Measurements from ENCODE around the gene PATZ1.

DNA sequence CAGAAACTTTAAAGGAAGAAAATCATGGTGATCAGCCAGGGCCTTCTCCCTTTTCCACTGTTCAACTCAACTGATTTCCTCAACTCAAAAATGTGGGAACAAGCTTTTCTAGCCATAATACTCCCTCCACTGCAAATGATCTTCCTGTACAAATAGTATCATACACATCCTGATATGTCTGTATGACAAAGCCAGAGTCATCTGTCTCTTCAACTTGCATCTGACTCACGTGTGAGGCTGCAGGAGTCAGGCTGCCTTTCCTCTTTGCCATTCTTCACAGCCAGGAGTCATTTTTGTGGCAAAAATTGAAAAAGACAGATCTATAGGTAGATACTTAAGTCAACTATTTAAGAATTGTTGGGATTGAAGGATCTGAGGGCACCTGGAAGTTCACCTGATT lies 13.3 kb downstream of the PATZ1 start:
- no peak for TF ChIP-seq POLR2A (IDR thresholded peaks at IDR 0.05)
- TF ChIP-seq, protein P1, sequence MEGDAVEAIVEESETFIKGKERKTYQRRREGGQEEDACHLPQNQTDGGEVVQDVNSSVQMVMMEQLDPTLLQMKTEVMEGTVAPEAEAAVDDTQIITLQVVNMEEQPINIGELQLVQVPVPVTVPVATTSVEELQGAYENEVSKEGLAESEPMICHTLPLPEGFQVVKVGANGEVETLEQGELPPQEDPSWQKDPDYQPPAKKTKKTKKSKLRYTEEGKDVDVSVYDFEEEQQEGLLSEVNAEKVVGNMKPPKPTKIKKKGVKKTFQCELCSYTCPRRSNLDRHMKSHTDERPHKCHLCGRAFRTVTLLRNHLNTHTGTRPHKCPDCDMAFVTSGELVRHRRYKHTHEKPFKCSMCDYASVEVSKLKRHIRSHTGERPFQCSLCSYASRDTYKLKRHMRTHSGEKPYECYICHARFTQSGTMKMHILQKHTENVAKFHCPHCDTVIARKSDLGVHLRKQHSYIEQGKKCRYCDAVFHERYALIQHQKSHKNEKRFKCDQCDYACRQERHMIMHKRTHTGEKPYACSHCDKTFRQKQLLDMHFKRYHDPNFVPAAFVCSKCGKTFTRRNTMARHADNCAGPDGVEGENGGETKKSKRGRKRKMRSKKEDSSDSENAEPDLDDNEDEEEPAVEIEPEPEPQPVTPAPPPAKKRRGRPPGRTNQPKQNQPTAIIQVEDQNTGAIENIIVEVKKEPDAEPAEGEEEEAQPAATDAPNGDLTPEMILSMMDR (IDR thresholded peaks at IDR 0.05), result no peak
